ENCODE data around the gene KPNA6. TPM values are rescaled to one million over a fixed set of nuclear protein-coding genes. Genes with fewer than 3 reads are reported as not detected.

KPNA6 gene
- total RNA-seq, 2 donors from 2014 or later: 95.4 to 119 TPM

DNA sequence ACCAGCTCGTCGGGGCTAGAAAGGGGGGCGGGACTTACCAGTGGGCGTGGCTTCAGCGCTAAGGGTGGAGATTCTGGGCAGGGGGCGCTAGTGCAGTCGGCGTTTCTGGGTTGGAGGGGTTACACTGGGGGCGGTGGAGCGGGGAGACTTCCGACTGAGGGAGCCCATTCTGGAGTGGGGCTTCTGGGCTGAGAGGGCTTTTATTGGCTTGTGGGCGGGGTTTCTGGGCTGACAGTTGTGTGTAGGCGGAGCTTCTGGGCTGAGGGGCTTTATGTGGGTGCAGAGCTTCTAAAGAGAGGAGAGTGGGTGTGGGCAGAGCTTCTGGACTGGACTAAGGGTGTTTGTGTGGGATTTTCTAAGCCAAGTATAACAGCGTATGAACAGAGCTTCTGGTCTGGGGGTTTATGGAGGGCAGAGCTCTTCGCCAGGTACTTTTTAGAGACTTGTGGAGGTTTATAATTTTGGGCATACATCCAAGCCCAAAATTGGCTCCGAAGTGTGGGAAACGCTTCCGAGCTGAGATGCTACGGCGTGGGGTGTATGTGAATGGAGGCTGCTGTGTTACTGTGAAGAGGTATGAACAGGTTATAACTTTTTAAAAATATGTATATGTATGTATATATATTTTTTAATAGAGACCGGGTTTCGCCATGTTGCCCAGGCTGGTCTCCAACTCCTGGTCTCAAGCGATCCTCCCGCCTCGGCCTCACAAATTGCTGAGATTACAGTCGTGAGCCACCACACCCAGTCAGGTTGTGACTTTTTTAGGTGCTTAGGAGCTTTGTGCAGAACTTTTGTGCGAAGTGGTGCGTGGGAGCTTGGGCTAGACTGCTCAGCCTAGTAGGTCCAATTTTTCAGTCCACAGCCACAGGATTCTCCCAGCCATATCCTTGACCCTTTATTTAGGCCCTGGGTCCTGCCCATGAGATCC lies 34.3 kb upstream of the KPNA6 start:
- TF ChIP-seq CTCF (conservative IDR thresholded peaks at IDR 0.05): peak; percentile 60
- peak overlapping the region; percentile 87 for H3K4me3 ChIP-seq (ENCODE audit: low read length)
- Mint-ChIP-seq H3K9me3 (no peaks in the 10 kb centered on the region), H3K27me3 (ENCODE audit: insufficient read depth) (no peaks in the 10 kb centered on the region), H3K4me3 (peak overlapping the region; percentile 85), H3K27ac (peak overlapping the region; percentile 93), H3K36me3 (ENCODE audit: low read depth) (peaks cover 25% of the 10 kb centered on the region), H3K4me1 (peaks cover 28% of the 10 kb centered on the region)
- no peaks in the 10 kb centered on the region for H3K27me3 ChIP-seq (ENCODE audit: control insufficient read depth, insufficient read depth, low read length, poor library complexity, severe bottlenecking)
- DNase-seq: peak; percentile 99
- 47 to 58% methylated on average over 22 to 28 of the region's 28 CpGs for WGBS, 2 experiments (ENCODE audit: insufficient coverage in 1 of 2, insufficient read length in 1 of 2)
- peaks cover 28% of the 10 kb centered on the region for H3K36me3 ChIP-seq (ENCODE audit: control insufficient read depth, insufficient read depth, low read length)
- no peak overlapping the region for H3K9ac ChIP-seq (ENCODE audit: extremely low read depth, low read length, poor library complexity, severe bottlenecking)
- H3K27ac ChIP-seq (ENCODE audit: low read depth, low read length): peak overlapping the region; percentile 93
- H3K9me3 ChIP-seq (ENCODE audit: control insufficient read depth, low read length): no peaks in the 10 kb centered on the region
- peaks cover 14% of the 10 kb centered on the region for H3K4me1 ChIP-seq (ENCODE audit: control insufficient read depth, insufficient read depth, low read length)

DNA sequence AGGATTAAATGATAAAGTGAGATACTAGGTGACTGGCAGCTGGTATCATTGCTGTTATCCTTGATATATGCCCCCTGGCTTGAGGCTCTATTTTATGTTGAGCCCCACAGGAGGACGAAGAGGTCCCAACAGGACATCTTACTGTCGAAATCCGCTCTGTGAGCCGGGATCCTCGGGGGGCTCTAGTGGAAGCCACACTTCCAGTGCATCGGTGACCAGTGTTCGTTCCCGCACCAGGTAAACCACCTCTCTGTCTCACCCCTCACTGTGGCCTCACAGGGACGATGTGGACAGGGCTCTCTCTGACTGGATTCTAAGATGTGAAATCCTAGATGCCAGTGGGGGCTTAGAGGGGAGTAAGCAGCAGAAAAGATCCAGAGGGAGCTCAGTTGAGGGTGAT lies 33.0 kb upstream of the KPNA6 start:
- WGBS, 2 experiments (ENCODE audit: insufficient coverage in 1 of 2, insufficient read length in 1 of 2): 92 to 99% methylated on average over 8 to 9 of the region's 9 CpGs

GRCh38 chr1:32077451-32077850 lies 30.4 kb upstream of the KPNA6 start:
- no peaks in the 10 kb centered on the region for H3K9me3 ChIP-seq (ENCODE audit: control insufficient read depth, low read length)
- no peak for TF ChIP-seq CTCF (conservative IDR thresholded peaks at IDR 0.05)
- peaks cover 46% of the 10 kb centered on the region for H3K36me3 ChIP-seq (ENCODE audit: control insufficient read depth, insufficient read depth, low read length)
- Mint-ChIP-seq H3K27me3 (ENCODE audit: insufficient read depth) (no peaks in the 10 kb centered on the region), H3K4me3 (no peak overlapping the region), H3K36me3 (ENCODE audit: low read depth) (peaks cover 53% of the 10 kb centered on the region), H3K4me1 (peaks cover 15% of the 10 kb centered on the region), H3K27ac (no peak overlapping the region), H3K9me3 (no peaks in the 10 kb centered on the region)
- H3K27ac ChIP-seq (ENCODE audit: low read depth, low read length): no peak overlapping the region
- no peak overlapping the region for H3K4me3 ChIP-seq (ENCODE audit: low read length)
- no peak overlapping the region for H3K9ac ChIP-seq (ENCODE audit: extremely low read depth, low read length, poor library complexity, severe bottlenecking)
- WGBS, 2 experiments (ENCODE audit: insufficient coverage in 1 of 2, insufficient read length in 1 of 2): 85 to 87% methylated on average over 2 to 3 of the region's 3 CpGs
- no peak for DNase-seq
- H3K27me3 ChIP-seq (ENCODE audit: control insufficient read depth, insufficient read depth, low read length, poor library complexity, severe bottlenecking): no peaks in the 10 kb centered on the region
- H3K4me1 ChIP-seq (ENCODE audit: control insufficient read depth, insufficient read depth, low read length): peaks cover 14% of the 10 kb centered on the region

More for the DNA sequence above, 33.0 kb upstream of the KPNA6 start:
- DNase-seq: no peak
- peak overlapping the region; percentile 37 for H3K27ac Mint-ChIP-seq
- Histone ChIP-seq H3K27ac (ENCODE audit: low read depth, low read length) (no peak overlapping the region), H3K4me3 (ENCODE audit: low read length) (no peak overlapping the region), H3K9ac (ENCODE audit: extremely low read depth, low read length, poor library complexity, severe bottlenecking) (no peak overlapping the region), H3K4me1 (ENCODE audit: control insufficient read depth, insufficient read depth, low read length) (peaks cover 14% of the 10 kb centered on the region), H3K9me3 (ENCODE audit: control insufficient read depth, low read length) (no peaks in the 10 kb centered on the region), H3K36me3 (ENCODE audit: control insufficient read depth, insufficient read depth, low read length) (peaks cover 35% of the 10 kb centered on the region), H3K27me3 (ENCODE audit: control insufficient read depth, insufficient read depth, low read length, poor library complexity, severe bottlenecking) (no peaks in the 10 kb centered on the region)
- peaks cover 22% of the 10 kb centered on the region for H3K4me1 Mint-ChIP-seq
- H3K4me3 Mint-ChIP-seq: peak overlapping the region; percentile 3
- no peaks in the 10 kb centered on the region for H3K9me3 Mint-ChIP-seq
- no peak for TF ChIP-seq CTCF (conservative IDR thresholded peaks at IDR 0.05)
- H3K27me3 Mint-ChIP-seq (ENCODE audit: insufficient read depth): no peaks in the 10 kb centered on the region
- peaks cover 35% of the 10 kb centered on the region for H3K36me3 Mint-ChIP-seq (ENCODE audit: low read depth)
